SKM-1 treated with dmso at 0.1 percent for 144 hours (cell line): ENCODE data around the gene HOXC11.

Experiments used
- DNase-seq: peaks from one replicate; lab custom pipeline; 2025; ENCODE audit not compliant: unreplicated experiment; lab: John Stamatoyannopoulos, UW

Gene HOXC11

GRCh38 chr12:53997204-53998109, 24.5 kb downstream of the HOXC11 start:
- no peak for DNase-seq

GRCh38 chr12:53998110-53998899, 25.4 kb downstream of the HOXC11 start:
- DNase-seq = no peak

DNA sequence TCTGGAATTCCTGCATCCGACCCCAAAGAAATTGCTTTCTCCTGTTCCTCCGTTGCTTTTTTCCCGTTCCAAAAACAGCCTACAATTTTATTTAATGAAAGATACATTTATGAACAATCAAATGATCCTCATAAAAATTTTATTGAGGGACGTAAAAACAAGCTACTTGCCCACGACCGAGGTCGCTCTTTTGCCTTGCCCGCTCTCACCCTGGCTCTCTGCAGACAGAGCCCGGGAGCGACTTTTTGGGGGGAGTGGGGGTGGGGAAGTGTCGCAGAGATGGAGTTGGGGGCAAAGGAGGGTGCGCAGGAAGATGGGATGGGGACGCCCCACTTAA, 25.9 kb downstream of the HOXC11 start:
- no peak for DNase-seq

DNA sequence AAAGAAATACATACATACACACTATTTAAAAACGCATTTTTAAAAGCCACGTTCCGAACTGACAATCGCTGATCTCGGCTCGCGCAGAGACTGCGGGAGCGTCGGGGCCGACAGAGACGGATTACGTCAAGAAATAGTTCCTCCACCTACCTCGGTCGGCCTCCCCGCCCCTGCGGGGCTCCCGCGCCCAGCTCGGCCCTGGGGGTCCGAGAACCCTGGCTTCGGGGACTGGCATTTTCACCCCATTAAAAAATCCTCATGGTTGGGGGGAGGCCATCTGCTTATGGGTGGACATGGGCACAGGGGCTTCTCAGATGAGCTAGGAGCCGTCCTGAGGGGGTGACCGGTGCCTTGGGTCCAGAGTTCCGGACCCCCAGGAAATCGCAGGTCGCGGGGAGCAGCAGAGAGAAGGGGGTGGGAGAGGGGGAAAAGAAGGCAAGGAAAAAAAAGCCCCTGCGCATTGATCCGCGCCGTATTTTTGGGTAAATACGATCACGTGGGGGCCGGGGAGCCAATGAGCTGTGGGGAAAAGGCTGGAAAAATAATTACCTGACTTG, 26.7 kb downstream of the HOXC11 start:
- no peak for DNase-seq

- DNase-seq = no peak
Measured at GRCh38 chr12:54000116-54001114, 27.5 kb downstream of the HOXC11 start, which contains the start of gene HOXC9. Gene HOXC9 (plus strand): TSS chr12:54000161. CDS start chr12:54000189, 28 bp downstream.

- DNase-seq = no peak
Measured at GRCh38 chr12:54001283-54002187, 28.6 kb downstream of the HOXC11 start.

GRCh38 chr12:54002278-54002914, 29.5 kb downstream of the HOXC11 start:
- DNase-seq = no peak

GRCh38 chr12:54002915-54003389, 30.0 kb downstream of the HOXC11 start:
- DNase-seq = no peak

- no peak for DNase-seq
Measured at GRCh38 chr12:54003625-54004024, 30.7 kb downstream of the HOXC11 start.

DNA sequence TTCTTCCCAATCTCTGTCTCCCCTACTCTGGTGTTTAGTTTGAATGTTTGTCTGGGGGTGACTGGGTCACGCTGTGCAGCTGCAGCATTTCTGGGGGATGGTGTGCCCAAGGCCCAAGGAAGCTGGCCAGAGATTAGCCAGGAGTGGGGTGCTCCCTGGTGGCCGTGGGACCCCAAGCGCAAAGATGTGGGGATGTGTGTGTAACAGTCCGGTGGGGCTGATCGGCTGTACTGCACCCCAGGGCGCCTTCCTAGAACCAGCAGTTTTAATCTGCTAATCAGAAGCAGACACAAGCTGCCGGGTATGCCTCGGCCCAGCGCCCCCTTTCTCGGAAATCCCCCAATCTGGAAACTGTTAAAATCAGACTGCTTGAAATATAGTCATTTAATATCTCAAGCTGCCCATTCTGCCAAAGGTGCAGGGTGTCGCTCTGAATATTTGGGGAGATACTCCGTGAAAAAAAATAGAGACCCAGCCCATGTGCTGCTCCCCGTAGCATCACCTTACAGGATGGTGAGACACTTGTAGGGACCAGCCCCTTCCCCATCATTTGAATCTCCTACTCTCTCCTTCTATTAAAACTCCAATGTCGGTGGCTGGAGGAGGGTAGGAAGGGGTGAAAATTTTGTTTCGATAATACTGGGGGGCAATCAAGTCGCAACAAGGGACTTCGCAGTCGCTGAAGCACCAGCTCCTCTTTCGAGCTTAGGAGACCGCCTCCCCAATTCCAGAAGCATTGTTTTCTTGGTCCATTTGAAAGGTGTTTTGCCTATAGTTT, 31.3 kb downstream of the HOXC11 start:
- DNase-seq = no peak

GRCh38 chr12:54004841-54005530, 32.1 kb downstream of the HOXC11 start:
- DNase-seq = no peak

- DNase-seq = no peak
Measured at GRCh38 chr12:54005531-54005852, 32.6 kb downstream of the HOXC11 start.

GRCh38 chr12:54005853-54006558, 33.1 kb downstream of the HOXC11 start:
- peak; percentile 9 for DNase-seq

GRCh38 chr12:54006559-54007220, 33.8 kb downstream of the HOXC11 start:
- DNase-seq = no peak

GRCh38 chr12:54007538-54008259, 34.8 kb downstream of the HOXC11 start:
- DNase-seq = no peak

DNA sequence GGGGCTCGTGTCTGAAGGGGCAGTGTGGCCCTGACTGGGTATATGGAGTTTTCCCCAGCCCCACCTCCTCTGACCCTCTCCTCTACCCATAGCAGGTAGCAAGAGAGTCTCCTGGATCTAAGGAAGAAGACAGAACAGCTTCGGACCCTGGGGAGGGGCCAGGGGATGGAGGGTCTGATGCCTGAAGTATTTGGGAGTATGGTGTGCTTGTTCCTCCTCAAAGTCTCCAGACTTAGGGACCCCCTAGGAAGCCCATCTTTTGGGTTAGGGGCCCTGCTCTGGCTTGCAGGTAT, 35.3 kb downstream of the HOXC11 start:
- DNase-seq = no peak
